Panc1 (cell line): ENCODE data around the gene AKAP6.

ENCODE experiments used
- POLR2AphosphoS5 ChIP-seq: IDR thresholded peaks from 2 replicates; pipeline ENCODE4 v1.6.1; 2012; ENCODE audit warnings: mild to moderate bottlenecking, low read depth, low read length, moderate library complexity
- TF ChIP-seq, protein P1 (sequence below): fragments of 450-650 bp; IDR thresholded peaks from 2 replicates; pipeline ENCODE4 v1.5.1; 2017; ENCODE audit warnings: mild to moderate bottlenecking

DNA sequence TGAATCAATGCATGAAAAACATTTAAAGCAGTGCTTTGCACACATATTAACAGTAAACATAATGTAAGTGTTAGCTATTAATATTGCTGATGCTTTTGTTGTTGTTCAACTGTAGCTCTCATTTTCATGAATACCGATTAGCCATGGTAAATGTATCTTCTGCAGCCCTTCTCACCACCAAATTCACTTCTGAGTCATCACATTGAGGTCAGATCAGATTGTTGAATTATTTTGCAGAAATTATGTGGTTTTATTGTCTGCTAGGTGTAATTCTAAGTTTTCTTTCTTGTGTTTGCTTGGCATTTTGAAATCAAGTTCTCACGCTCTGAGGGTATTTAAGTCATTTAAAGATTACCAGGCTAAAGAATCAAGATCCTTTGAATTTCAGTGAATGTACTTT, 74.6 kb downstream of the AKAP6 start:
- no peak for TF ChIP-seq POLR2AphosphoS5
- TF ChIP-seq, protein P1, sequence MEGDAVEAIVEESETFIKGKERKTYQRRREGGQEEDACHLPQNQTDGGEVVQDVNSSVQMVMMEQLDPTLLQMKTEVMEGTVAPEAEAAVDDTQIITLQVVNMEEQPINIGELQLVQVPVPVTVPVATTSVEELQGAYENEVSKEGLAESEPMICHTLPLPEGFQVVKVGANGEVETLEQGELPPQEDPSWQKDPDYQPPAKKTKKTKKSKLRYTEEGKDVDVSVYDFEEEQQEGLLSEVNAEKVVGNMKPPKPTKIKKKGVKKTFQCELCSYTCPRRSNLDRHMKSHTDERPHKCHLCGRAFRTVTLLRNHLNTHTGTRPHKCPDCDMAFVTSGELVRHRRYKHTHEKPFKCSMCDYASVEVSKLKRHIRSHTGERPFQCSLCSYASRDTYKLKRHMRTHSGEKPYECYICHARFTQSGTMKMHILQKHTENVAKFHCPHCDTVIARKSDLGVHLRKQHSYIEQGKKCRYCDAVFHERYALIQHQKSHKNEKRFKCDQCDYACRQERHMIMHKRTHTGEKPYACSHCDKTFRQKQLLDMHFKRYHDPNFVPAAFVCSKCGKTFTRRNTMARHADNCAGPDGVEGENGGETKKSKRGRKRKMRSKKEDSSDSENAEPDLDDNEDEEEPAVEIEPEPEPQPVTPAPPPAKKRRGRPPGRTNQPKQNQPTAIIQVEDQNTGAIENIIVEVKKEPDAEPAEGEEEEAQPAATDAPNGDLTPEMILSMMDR, result no peak
